Measurements from ENCODE around the gene PRKD2. TPM values are rescaled to one million over a fixed set of nuclear protein-coding genes. Genes with fewer than 3 reads are reported as not detected.

Gene PRKD2
- total RNA-seq, 1 experiment from 2014 or later, result 45.1 TPM

DNA sequence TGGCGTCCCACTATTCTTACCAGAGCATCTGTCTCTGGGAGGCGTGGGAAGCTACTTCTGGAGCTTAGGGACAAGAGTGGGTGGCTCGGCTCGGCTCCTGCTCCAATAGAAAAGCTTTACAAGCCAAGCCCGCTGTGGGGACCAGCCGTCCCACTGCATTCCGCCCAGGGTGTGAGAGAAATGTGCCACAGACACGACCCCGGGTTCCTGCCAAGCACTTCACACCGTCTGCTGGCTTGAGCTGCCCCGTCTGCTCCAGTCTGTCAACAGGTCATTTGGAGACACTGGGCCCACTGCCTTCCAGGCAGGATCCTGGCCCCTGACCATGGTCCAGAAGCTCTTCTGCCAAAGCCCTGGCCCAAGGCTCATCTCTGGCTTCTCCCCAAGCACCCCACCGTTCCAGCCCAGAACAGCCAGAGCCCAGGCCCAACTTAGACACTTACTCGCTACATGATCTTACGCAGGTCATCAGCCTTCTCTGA, 22.4 kb upstream of the PRKD2 start:
- Histone ChIP-seq H3K27me3 (replicated peaks; ENCODE audit: insufficient read depth, low read depth, low read length, poor library complexity) (no peaks in the 10 kb centered on the region), H3K4me1 (ENCODE audit: insufficient read depth, low read length, poor library complexity, severe bottlenecking) (no peaks in the 10 kb centered on the region), H3K9me3 (ENCODE audit: low read depth, low read length, poor library complexity, severe bottlenecking) (no peaks in the 10 kb centered on the region), H3K27ac (ENCODE audit: low read depth, low read length, poor library complexity, severe bottlenecking) (peak overlapping the region; percentile 47), H3K4me3 (ENCODE audit: low read depth, low read length, poor library complexity, severe bottlenecking) (no peak overlapping the region), H3K36me3 (ENCODE audit: insufficient read depth, low read length, poor library complexity, severe bottlenecking) (peaks cover 50% of the 10 kb centered on the region)
- TF ChIP-seq, protein P1, sequence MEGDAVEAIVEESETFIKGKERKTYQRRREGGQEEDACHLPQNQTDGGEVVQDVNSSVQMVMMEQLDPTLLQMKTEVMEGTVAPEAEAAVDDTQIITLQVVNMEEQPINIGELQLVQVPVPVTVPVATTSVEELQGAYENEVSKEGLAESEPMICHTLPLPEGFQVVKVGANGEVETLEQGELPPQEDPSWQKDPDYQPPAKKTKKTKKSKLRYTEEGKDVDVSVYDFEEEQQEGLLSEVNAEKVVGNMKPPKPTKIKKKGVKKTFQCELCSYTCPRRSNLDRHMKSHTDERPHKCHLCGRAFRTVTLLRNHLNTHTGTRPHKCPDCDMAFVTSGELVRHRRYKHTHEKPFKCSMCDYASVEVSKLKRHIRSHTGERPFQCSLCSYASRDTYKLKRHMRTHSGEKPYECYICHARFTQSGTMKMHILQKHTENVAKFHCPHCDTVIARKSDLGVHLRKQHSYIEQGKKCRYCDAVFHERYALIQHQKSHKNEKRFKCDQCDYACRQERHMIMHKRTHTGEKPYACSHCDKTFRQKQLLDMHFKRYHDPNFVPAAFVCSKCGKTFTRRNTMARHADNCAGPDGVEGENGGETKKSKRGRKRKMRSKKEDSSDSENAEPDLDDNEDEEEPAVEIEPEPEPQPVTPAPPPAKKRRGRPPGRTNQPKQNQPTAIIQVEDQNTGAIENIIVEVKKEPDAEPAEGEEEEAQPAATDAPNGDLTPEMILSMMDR (conservative IDR thresholded peaks at IDR 0.05; ENCODE audit: low read depth, low read length), result no peak
- no peak for TF ChIP-seq EZH2 (IDR thresholded peaks at IDR 0.05; ENCODE audit: borderline replicate concordance, low read depth, low read length, poor library complexity, severe bottlenecking)
- CTCF ChIA-PET, result no interaction called here
- intact Hi-C loops (cut with micrococcal nuclease; ENCODE audit: unreplicated experiment), result no loop called here
- POLR2A ChIA-PET (ENCODE audit: low non-redundant PET), result no interaction called here
- no TSS peak for BruUV-seq (replicated peaks)
- DNase-seq (ENCODE audit: low spot score), result no peak

DNA sequence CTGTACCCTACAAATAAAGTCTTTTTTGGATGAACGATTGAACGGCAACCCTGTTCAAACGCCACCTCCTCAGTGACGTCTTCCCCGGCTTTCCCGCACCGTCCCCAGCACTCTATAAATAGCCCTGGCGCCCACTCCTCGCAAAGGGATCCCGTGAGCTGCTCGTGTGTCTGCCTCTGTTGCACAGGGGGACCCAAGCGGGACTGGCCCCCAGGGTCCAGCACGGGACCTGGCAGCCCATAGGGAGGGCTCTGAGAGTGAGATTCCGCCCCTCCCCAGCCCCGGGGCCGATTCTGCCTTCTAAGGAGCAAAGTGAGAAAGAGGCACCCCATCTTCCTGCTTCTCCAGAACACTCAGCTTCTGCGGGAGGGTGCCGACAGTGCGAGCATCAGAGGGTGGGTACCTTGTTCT, 20.9 kb upstream of the PRKD2 start:
- intact Hi-C loops (cut with micrococcal nuclease; ENCODE audit: unreplicated experiment), result no loop called here
- ChIA-PET POLR2A (ENCODE audit: low non-redundant PET) (no interaction called here), CTCF (no interaction called here)
- H3K36me3 ChIP-seq (ENCODE audit: insufficient read depth, low read length, poor library complexity, severe bottlenecking), result peaks cover 61% of the 10 kb centered on the region
- H3K27ac ChIP-seq (ENCODE audit: low read depth, low read length, poor library complexity, severe bottlenecking), result no peak overlapping the region
- H3K4me3 ChIP-seq (ENCODE audit: low read depth, low read length, poor library complexity, severe bottlenecking), result no peak overlapping the region
- H3K9me3 ChIP-seq (ENCODE audit: low read depth, low read length, poor library complexity, severe bottlenecking), result no peaks in the 10 kb centered on the region
- no peaks in the 10 kb centered on the region for H3K27me3 ChIP-seq (replicated peaks; ENCODE audit: insufficient read depth, low read depth, low read length, poor library complexity)
- H3K4me1 ChIP-seq (ENCODE audit: insufficient read depth, low read length, poor library complexity, severe bottlenecking), result no peaks in the 10 kb centered on the region
- TF ChIP-seq EZH2 (IDR thresholded peaks at IDR 0.05; ENCODE audit: borderline replicate concordance, low read depth, low read length, poor library complexity, severe bottlenecking), result no peak
- TF ChIP-seq, protein P1 (conservative IDR thresholded peaks at IDR 0.05; ENCODE audit: low read depth, low read length), result no peak
- BruUV-seq (replicated peaks), result no TSS peak
- no peak for DNase-seq (ENCODE audit: low spot score)

DNA sequence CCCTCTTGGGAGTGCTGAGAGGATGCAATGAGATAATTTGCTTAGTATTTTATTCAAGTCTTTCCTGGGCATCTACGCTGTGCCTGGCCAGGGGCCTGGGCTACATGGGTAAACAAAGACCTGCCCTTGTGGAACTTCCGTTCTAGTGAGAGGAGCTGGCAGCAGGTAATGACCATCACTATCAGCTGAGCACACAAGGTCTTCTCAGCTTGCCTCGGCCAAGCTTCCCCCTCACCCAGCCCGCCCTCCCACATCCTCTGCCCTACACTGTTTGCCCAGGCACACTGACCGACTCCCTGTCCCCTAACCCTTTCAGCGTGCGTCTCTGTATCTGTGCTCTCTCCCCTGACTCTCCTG, 20.4 kb upstream of the PRKD2 start:
- ChIA-PET POLR2A (ENCODE audit: low non-redundant PET) (no interaction called here), CTCF (no interaction called here)
- H3K4me1 ChIP-seq (ENCODE audit: insufficient read depth, low read length, poor library complexity, severe bottlenecking), result no peaks in the 10 kb centered on the region
- intact Hi-C loops (cut with micrococcal nuclease; ENCODE audit: unreplicated experiment), result no loop called here
- H3K4me3 ChIP-seq (ENCODE audit: low read depth, low read length, poor library complexity, severe bottlenecking), result no peak overlapping the region
- H3K27me3 ChIP-seq (replicated peaks; ENCODE audit: insufficient read depth, low read depth, low read length, poor library complexity), result no peaks in the 10 kb centered on the region
- H3K27ac ChIP-seq (ENCODE audit: low read depth, low read length, poor library complexity, severe bottlenecking), result no peak overlapping the region
- no peak for DNase-seq (ENCODE audit: low spot score)
- BruUV-seq (replicated peaks), result no TSS peak
- TF ChIP-seq, protein P1 (conservative IDR thresholded peaks at IDR 0.05; ENCODE audit: low read depth, low read length), result no peak
- no peak for TF ChIP-seq EZH2 (IDR thresholded peaks at IDR 0.05; ENCODE audit: borderline replicate concordance, low read depth, low read length, poor library complexity, severe bottlenecking)
- peaks cover 61% of the 10 kb centered on the region for H3K36me3 ChIP-seq (ENCODE audit: insufficient read depth, low read length, poor library complexity, severe bottlenecking)
- H3K9me3 ChIP-seq (ENCODE audit: low read depth, low read length, poor library complexity, severe bottlenecking), result no peaks in the 10 kb centered on the region

All from A673 (cell line).